Measurements from ENCODE around the gene DRD1.
"Not testable (repeated sequence)": the region's sequence is repeated elsewhere in the genome, so short reads cannot be mapped to it uniquely, and the experiment has no call there.

DRD1 gene

DNA sequence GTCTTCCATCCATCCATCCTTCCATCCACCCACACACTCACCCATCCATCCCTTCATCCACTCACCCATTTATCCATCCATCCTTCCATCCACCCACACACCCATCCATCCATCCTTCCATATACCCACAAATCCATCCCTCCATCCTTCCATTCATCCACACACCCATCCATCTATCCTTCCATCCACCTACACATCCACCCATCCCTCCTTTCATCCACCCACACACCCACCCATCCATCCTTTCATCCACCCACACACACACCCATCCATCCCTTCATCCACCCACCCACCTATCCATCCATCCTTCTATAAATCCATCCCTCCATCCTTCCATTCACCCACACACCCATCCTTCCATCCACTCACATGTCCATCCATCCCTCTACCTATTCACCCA is 23.6 kb downstream of the DRD1 start:
- DNase-seq: no peak

- DNase-seq: no peak
These were observed 25.7 kb downstream of the DRD1 start for GRCh38 chr5:175418251-175418650.

DNA sequence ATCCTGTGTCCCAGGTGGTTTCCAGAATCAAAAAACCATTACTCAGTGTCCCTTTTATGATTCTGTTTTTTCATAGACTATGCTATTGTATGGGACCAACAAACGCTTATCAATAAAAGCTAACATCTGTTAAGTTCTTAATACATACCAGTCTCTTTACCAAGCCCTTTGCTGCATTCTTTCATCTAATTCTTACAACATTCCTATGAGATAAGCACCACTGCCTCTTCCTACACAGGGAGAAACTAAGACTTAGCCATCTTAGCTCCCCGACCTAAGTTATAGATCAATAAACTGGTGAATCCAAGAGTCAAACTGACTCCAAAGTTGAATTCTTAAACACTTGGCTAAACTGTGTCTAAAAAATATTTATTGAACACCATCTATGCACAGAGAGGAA is 26.6 kb downstream of the DRD1 start:
- DNase-seq: no peak

DNA sequence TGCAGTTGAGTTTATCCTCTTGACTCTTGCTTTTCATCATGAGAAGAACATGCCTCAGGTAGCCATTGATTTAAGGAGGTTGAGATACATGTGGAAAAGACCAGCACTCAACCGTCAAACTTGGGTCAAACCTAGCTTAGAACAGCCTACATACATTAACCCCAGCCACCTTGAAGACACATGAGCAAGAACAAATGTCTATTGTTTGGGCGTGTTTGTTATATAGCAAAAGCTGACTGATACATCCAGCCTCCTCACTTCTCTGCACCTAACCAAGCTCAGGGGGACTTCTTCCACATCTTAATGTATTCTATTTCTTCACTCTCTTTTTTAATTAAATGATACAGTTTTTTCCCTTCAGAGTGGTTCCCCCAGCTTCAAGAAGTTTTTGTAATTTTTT is 28.7 kb downstream of the DRD1 start:
- DNase-seq: no peak

DNA sequence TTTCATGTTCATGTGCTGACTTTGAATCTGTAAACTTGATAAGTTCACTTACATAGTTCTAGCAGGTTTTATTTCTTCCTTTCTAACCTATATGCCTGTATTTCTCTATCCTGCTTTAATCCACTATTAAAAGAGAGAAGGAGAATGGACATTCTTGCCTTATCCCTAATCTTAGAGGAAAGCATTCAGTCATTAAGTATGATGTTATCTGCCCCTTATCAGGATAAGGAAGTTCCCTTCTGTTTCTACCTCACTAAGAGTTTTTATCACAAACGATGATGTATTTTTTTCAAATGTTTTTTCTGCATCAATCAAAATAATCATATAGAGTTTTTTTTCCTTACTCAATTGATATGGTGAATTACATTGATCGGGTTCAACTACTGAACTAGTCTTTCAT is 33.1 kb downstream of the DRD1 start:
- DNase-seq: no peak

GRCh38 chr5:175406300-175406699 is 37.7 kb downstream of the DRD1 start:
- DNase-seq: no peak

- not testable (repeated sequence) for DNase-seq
These were observed 46.2 kb downstream of the DRD1 start for GRCh38 chr5:175397590-175398297.

DNA sequence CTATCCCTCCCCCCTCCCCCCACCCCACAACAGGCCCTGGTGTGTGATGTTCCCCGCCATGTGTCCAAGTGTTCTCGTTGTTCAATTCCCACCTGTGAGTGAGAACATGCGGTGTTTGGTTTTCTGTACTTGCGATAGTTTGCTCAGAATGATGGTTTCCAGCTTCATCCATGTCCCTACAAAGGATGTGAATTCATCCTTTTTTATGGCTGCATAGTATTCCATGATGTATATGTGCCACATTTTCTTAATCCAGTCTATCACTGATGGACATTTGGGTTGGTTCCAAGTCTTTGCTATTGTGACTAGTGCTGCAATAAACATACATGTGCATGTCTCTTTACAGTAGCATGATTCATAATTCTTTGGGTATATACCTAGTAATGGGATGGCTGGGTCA is 48.6 kb downstream of the DRD1 start:
- not testable (repeated sequence) for DNase-seq

- DNase-seq: no peak
These were observed 49.4 kb downstream of the DRD1 start for GRCh38 chr5:175394601-175395000.

- DNase-seq: no peak
These were observed 50.1 kb downstream of the DRD1 start for GRCh38 chr5:175393897-175394296.

GRCh38 chr5:175392236-175392635 is 51.7 kb downstream of the DRD1 start:
- no peak for DNase-seq

- DNase-seq: no peak
These were observed 53.5 kb downstream of the DRD1 start for GRCh38 chr5:175390352-175391083.
